ENCODE data around the gene CHID1.

DNA sequence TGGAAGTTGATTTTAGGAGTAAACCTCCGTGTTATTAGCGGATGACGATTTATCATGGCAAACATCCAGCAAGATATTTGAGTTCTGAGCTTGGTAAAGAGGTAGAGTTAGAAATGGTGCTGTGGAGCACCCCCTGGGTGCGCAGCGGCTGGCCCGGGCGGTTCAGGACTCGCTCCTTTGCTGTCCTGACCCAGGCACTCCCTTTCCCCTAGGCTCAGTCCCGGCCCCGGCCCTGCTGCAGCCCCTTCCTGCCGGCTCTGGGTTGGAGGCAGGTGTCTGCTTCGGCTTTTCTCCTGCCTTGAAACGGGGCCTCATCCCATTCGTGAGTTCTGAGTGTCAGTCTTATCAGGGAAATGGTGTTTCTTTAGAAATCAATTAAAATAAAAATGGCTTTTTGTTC is 48.4 kb upstream of the CHID1 start:
- TF ChIP-seq, protein P1, sequence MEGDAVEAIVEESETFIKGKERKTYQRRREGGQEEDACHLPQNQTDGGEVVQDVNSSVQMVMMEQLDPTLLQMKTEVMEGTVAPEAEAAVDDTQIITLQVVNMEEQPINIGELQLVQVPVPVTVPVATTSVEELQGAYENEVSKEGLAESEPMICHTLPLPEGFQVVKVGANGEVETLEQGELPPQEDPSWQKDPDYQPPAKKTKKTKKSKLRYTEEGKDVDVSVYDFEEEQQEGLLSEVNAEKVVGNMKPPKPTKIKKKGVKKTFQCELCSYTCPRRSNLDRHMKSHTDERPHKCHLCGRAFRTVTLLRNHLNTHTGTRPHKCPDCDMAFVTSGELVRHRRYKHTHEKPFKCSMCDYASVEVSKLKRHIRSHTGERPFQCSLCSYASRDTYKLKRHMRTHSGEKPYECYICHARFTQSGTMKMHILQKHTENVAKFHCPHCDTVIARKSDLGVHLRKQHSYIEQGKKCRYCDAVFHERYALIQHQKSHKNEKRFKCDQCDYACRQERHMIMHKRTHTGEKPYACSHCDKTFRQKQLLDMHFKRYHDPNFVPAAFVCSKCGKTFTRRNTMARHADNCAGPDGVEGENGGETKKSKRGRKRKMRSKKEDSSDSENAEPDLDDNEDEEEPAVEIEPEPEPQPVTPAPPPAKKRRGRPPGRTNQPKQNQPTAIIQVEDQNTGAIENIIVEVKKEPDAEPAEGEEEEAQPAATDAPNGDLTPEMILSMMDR (IDR thresholded peaks at IDR 0.05): no peak
- no peak for TF ChIP-seq POLR2A (IDR thresholded peaks at IDR 0.05)
- TF ChIP-seq EP300 (IDR thresholded peaks at IDR 0.05): no peak

Data from tibial nerve (tissue), 4 donors.